Activated naive CD4-positive, alpha-beta T cell treated with anti-CD3 and anti-CD28 coated beads, Interleukin-2, amount 10 ng/mL, durations not matched to agents 5 hours and 36 hours (primary cell): ENCODE data around the gene NKD2. TPM values are rescaled to one million over a fixed set of nuclear protein-coding genes. Genes with fewer than 3 reads are reported as not detected.

ENCODE experiments used
- microRNA-seq: library from miRNA; unstranded; fragments of <30 nt; microRNA quantifications from one replicate; pipeline ENCODE4 v1.2.0, GENCODE V29; 2022; ENCODE audit warnings: borderline microRNAs expressed, borderline replicate concordance
- total RNA-seq, 2 experiments: library from RNA; stranded (reverse); gene quantifications; one replicate each; pipeline ENCODE4 v1.2.3, GENCODE V29; 2021

The NKD2 gene, protein sequence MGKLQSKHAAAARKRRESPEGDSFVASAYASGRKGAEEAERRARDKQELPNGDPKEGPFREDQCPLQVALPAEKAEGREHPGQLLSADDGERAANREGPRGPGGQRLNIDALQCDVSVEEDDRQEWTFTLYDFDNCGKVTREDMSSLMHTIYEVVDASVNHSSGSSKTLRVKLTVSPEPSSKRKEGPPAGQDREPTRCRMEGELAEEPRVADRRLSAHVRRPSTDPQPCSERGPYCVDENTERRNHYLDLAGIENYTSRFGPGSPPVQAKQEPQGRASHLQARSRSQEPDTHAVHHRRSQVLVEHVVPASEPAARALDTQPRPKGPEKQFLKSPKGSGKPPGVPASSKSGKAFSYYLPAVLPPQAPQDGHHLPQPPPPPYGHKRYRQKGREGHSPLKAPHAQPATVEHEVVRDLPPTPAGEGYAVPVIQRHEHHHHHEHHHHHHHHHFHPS
- 1 to 10 TPM; 2.9 to 4.9 TPM for total RNA-seq

DNA sequence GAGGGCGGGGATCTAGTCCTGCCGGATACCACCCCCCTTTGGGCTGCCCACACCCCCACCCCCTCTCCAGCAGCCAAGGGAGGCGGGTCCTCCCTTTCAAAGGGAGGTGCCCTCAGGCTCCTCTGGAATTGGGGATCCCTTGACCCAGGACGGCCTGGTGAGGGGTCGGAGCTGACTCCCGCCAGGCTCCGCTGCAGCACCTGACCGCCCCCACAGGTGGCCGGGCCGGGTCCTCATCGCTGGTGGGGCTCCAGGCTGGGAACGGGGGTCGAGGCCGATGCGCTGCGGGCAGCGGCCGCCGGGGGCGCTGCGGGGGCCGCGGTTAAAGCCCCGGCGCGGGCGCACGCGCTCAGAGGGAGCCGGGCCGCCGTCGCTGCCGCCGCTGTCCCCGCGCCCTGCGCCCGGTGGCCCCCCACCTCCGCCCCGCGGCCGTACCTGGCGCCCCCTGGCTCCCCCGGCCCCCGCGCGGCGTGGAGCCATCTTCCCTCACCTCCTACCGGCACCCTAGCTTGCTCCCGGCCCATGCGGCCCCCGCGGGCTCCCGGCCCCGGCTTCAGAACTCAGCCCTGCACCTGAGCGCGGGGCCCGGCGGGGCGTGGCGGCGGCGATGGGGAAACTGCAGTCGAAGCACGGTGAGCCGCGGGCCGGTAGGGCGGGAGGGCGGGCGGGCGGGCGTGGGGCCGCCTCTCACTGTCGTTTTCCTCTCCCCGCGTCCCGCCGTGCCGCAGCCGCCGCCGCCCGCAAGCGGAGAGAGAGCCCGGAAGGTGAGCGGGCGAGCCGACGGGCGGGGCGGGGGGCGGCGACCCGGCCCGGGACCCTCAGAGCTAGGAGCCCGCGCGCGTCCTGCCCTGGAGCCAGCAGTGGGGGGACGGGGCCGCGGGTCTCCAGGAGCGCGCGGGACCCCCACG, at the start of gene NKD2:
NKD2 (plus strand) TSS at position 352 of the 908 bp plus-strand sequence; CDS start at position 608, 256 bp downstream.

Small RNAs within 50 kb of the gene (microRNA-seq; reads per million reads assigned to microRNA genes)
- gene MIR4635: not detected

Other genes with a start within 250 kb of the NKD2 start
- gene ZDHHC11B, start 224.1 kb upstream of the NKD2 start, total RNA-seq: under 1 TPM in 1 of 2 experiments, not detected in 1; 0.24 TPM
- 1 to 10 TPM; 7.7 to 8.7 TPM for gene ZDHHC11, start 157.8 kb upstream of the NKD2 start, total RNA-seq
- gene BRD9, start 116.0 kb upstream of the NKD2 start, total RNA-seq: 10 to 100 TPM; 53.9 to 56.5 TPM
- gene TRIP13, start 115.9 kb upstream of the NKD2 start, total RNA-seq: 10 to 100 TPM; 19.6 to 20.1 TPM
- 10 to 100 TPM; 93.9 to 98.0 TPM for gene SLC12A7, start 103.3 kb downstream of the NKD2 start, total RNA-seq
- not detected for gene SLC6A19, start 192.8 kb downstream of the NKD2 start, total RNA-seq
- gene SLC6A18, start 216.6 kb downstream of the NKD2 start, total RNA-seq: under 1 TPM in 1 of 2 experiments, not detected in 1; 0.10 TPM